Measurements from ENCODE around the gene OR2F1.
A peak's percentile ranks its signal among the peaks of the same experiment; 100 is the strongest.

OR2F1 gene

DNA sequence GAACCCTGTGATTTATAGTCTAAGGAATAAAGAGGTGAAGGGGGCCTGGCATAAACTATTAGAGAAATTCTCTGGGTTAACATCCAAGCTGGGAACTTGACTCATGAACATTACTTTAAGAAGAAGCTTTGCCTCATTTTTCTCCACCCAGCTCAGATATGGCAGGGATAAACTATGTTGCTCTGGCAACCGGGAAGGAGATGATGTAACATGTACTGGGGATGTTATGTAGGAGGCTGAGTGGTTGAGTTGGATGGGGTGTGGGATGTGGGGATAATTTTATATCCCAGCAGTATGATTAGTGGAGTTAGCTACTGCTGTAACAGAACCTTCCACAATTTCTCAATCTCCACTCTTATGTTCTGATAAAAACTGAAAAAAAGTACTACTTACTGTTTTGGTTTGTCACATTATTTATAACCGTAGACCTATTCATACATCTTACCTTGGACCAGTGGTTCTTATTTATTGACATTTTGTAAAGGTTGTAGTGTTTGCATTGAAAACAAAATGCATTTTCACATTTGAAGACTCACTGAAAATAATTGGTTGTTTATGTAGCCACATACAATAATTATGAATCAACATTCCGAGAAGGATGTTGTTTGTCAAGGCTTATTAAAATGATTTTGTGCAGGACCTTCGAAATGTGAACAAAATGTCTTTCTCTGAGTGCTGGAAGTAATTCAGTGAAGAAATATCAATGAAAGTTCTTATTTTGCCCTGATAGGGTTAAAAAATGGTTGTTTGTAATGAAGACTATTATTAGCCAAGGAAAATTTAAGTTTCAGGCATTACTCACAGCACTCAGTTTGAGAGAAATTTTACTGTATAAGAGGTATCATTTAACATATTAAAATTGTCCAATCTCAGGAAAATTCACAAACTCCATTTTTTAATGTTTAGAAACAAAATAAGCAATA is 18.3 kb upstream of the OR2F1 start:
- H3K36me3 Mint-ChIP-seq (ENCODE audit: low read depth), result peaks cover 3% of the 10 kb centered on the region
- H3K9me3 Mint-ChIP-seq, result peaks cover 11% of the 10 kb centered on the region
- no peak overlapping the region for H3K27ac Mint-ChIP-seq
- H3K27me3 Mint-ChIP-seq, result peaks cover 6% of the 10 kb centered on the region
- H3K4me3 Mint-ChIP-seq, result no peak overlapping the region
- no peaks in the 10 kb centered on the region for H3K4me1 Mint-ChIP-seq
- DNase-seq (no peak), ATAC-seq (no peak)

DNA sequence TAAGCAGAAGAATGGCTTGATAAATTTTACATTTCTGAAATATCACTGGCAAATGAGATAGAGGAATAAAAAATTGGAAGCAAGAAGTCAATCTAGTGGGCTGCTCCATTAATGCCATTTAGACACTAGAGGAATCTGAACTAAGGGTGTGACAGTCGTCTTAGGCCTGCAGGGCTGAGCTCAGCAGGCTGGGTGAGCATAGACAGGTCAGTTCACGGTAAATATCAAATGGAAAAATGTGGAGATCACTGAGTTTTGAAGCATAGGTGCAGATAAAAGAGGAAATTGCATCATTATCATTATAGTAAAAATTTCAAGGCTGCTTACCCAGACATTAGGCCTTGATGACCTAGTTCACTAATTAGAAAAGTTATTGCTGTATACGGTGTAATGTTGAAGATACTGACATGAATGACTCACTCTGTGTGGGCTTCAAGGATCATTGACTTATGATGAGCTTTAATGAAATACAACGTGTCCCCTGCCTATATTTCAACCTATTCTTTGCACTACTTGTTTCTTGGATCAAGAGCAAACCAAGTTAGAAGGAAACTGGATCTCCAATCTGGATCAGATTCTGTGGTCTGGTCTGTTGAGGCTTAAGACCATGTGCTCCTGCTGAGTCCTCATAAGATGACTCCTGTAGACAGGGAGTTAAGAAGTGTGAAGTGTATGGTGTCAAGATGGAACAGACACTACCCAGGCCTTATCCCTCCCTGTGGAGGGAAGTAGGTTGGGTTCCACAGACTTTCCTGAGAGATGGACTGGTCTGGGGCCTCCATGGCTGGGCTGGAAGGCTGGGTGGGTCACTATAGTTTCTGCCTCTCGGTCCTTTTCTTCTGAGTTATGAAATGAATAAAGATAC is 16.0 kb upstream of the OR2F1 start:
- peaks cover under 1% of the 10 kb centered on the region for H3K9me3 Mint-ChIP-seq
- H3K27ac Mint-ChIP-seq, result no peak overlapping the region
- H3K36me3 Mint-ChIP-seq (ENCODE audit: low read depth), result no peaks in the 10 kb centered on the region
- no peak overlapping the region for H3K4me3 Mint-ChIP-seq
- DNase-seq, result no peak
- peaks cover 11% of the 10 kb centered on the region for H3K27me3 Mint-ChIP-seq
- no peaks in the 10 kb centered on the region for H3K4me1 Mint-ChIP-seq
- ATAC-seq, result no peak

DNA sequence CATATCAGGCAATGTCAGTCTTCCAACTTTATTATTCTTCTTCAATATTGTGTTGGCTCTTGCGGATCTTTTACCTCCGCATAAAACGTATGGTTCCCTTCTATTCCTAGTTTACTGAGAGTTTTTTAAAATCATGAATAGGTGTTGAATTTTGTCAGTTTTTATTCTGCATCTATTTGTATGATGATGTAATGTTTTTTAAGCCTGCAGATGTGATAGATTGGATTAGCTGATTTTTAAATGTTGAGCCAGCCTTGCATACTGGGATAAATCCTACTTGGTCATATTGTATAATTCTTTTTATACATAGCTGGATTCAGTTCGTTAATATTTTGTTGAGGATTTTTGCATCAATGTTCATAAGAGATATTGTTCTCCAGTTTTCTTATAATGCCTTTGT is 9.2 kb upstream of the OR2F1 start:
- peaks cover 33% of the 10 kb centered on the region for H3K27me3 Mint-ChIP-seq
- no peaks in the 10 kb centered on the region for H3K36me3 Mint-ChIP-seq (ENCODE audit: low read depth)
- H3K4me3 Mint-ChIP-seq, result no peak overlapping the region
- no peaks in the 10 kb centered on the region for H3K4me1 Mint-ChIP-seq
- H3K27ac Mint-ChIP-seq, result no peak overlapping the region
- H3K9me3 Mint-ChIP-seq, result no peaks in the 10 kb centered on the region
- no peak for DNase-seq
- ATAC-seq, result no peak

- Mint-ChIP-seq H3K36me3 (ENCODE audit: low read depth) (no peaks in the 10 kb centered on the region), H3K27ac (no peak overlapping the region), H3K9me3 (no peaks in the 10 kb centered on the region), H3K4me3 (no peak overlapping the region), H3K4me1 (no peaks in the 10 kb centered on the region), H3K27me3 (peaks cover 29% of the 10 kb centered on the region)
- ATAC-seq (no peak), DNase-seq (no peak)
These were observed 7.5 kb upstream of the OR2F1 start for GRCh38 chr7:143947111-143947510.

DNA sequence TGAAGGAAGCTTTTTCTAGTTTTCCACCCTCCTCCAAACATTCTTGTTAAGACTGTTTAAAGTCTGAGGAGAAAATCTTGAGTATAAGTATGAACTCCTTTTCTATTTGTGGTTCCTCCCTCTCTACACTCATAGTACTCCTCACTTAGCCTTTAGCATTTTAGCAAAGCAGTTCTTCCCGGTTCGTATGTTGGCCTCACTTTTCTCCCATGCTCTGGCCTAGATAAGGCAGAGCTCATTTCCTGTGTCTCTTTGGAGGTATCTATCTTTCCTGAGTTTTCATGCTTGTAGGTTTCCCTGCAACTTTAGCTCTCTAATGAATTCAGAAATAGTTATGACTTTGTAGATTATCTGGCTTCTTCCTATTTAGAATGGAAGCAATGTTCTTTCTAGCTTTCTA is 5.9 kb upstream of the OR2F1 start:
- peaks cover 25% of the 10 kb centered on the region for H3K27me3 Mint-ChIP-seq
- no peak for DNase-seq
- no peak for ATAC-seq
- no peaks in the 10 kb centered on the region for H3K9me3 Mint-ChIP-seq
- no peak overlapping the region for H3K27ac Mint-ChIP-seq
- no peaks in the 10 kb centered on the region for H3K36me3 Mint-ChIP-seq (ENCODE audit: low read depth)
- no peak overlapping the region for H3K4me3 Mint-ChIP-seq
- H3K4me1 Mint-ChIP-seq, result no peaks in the 10 kb centered on the region

DNA sequence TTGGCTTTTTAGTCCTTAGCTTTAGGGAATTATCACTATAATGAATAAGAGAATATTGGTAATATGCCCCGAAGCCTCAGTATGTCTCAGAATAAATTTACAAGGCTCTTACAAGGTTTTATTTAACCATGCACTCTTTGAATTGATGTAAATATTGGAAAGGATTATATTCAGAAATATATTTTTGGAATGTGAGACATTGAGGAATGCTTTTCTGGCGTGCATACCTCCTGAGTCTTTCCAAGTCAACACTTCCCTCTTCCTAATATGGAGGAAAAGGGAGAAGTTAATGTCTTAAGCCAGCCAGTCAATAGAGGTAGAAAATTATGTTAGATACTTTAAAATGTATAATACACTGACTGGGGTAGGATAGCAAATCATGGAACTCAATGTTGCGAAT is 1.2 kb upstream of the OR2F1 start:
- H3K9me3 Mint-ChIP-seq, result no peaks in the 10 kb centered on the region
- no peaks in the 10 kb centered on the region for H3K36me3 Mint-ChIP-seq (ENCODE audit: low read depth)
- no peaks in the 10 kb centered on the region for H3K4me1 Mint-ChIP-seq
- peaks cover 22% of the 10 kb centered on the region for H3K27me3 Mint-ChIP-seq
- no peak overlapping the region for H3K4me3 Mint-ChIP-seq
- DNase-seq, result no peak
- H3K27ac Mint-ChIP-seq, result no peak overlapping the region
- no peak for ATAC-seq

DNA sequence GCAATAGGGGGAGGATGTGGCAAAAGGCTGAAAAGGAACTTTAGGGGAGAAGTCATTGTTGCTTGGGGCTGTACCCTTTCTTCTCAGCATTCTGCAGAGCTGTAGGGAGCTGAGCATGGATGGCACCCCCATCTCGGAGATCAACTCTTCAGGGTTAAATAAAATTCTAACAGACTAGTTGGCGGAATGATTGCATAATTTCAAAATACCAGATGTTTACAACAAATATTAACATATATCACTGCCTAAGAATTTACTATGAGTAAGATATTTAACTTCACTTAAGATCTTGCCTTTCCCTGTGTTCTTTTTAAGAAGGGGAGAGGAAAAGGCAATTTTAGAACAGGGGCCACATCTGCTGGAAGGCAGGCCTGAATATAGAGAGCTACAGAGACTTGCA is 509 bp upstream of the OR2F1 start:
- H3K4me1 Mint-ChIP-seq, result no peaks in the 10 kb centered on the region
- no peak overlapping the region for H3K4me3 Mint-ChIP-seq
- H3K36me3 Mint-ChIP-seq (ENCODE audit: low read depth), result no peaks in the 10 kb centered on the region
- H3K27ac Mint-ChIP-seq, result no peak overlapping the region
- H3K27me3 Mint-ChIP-seq, result peaks cover 20% of the 10 kb centered on the region
- H3K9me3 Mint-ChIP-seq, result no peaks in the 10 kb centered on the region
- DNase-seq, result no peak
- ATAC-seq, result no peak

DNA sequence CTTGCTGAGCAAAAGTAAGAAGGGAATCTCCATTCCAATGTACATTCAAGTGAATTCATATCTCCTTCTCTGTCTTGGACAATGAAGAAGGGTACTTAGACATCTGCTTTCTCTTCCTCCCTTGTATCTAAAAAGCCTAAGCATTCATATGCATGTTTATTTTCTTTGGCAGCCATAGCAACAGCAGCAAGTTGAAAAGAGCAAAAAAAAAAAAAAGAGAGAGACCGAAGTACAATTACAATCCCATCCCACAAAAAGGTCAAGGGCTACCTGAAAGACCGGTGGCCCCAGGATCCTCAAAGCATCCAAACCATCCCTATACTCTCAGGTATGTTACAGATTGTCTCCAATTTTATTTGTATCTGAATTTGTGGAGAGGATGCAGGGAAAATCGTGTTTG is 4.1 kb downstream of the OR2F1 start:
- Mint-ChIP-seq H3K27ac (no peak overlapping the region), H3K36me3 (ENCODE audit: low read depth) (no peaks in the 10 kb centered on the region), H3K4me3 (no peak overlapping the region), H3K9me3 (no peaks in the 10 kb centered on the region), H3K4me1 (no peaks in the 10 kb centered on the region), H3K27me3 (peaks cover 17% of the 10 kb centered on the region)
- no peak for ATAC-seq
- DNase-seq, result no peak

DNA sequence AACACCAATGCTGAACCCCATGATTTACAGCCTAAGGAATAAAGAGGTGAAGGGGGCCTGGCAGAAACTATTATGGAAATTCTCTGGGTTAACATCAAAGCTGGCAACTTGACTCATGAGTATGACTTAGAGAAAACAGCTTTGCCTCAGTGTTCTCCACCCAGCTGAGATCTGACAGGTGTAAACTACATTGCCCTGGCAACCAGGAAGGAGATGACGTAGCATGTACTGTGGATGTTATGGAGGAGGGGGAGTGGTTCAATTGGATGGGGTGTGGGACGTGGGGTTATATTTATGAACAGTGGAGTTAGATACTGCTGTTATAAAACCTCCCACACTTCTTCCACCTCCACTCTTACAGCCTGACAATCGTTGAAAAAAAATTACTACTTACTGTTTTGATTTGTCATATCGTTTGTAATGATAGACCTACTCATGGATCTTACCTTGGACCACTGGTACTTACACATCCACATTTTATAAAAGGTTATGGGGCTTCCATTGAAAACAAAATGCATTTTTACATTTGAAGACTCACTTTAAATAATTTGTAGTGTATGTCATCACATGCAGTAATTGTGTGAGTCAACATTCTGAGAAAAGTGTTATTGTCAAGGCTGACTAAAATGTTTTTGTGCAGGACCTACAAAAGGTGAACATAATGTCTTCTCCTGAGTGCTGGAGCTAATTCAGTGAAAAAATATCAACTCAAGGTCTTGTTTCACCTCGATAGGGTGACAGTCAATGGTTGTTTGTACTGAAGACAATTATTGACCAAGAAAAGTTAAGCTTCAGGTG is 6.4 kb downstream of the OR2F1 start:
- DNase-seq (no peak), ATAC-seq (no peak)
- H3K36me3 Mint-ChIP-seq (ENCODE audit: low read depth), result no peaks in the 10 kb centered on the region
- no peak overlapping the region for H3K27ac Mint-ChIP-seq
- no peaks in the 10 kb centered on the region for H3K9me3 Mint-ChIP-seq
- H3K4me3 Mint-ChIP-seq, result no peak overlapping the region
- H3K27me3 Mint-ChIP-seq, result peaks cover 13% of the 10 kb centered on the region
- H3K4me1 Mint-ChIP-seq, result no peaks in the 10 kb centered on the region

DNA sequence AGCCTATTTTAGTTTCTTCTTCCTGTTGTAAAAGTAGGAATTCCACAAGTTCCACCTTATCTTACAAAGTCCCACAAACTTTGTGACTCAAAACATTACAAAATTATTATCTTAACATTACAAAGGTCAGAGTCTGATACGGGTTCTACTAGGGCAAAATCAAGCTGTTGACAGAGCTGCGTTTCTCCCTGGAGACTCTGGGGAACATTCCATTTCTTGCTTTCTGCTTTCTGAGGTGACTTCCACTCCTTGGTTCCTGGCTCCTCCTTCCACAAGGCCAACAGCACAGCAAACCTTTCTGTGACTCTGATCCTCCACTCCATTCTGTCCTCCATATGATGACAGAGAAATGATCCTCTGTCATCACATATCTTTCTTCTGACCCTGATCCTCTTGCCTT is 10.6 kb downstream of the OR2F1 start:
- Mint-ChIP-seq H3K9me3 (peaks cover 3% of the 10 kb centered on the region), H3K27me3 (peaks cover 7% of the 10 kb centered on the region), H3K4me1 (no peaks in the 10 kb centered on the region), H3K4me3 (no peak overlapping the region), H3K36me3 (ENCODE audit: low read depth) (no peaks in the 10 kb centered on the region), H3K27ac (no peak overlapping the region)
- DNase-seq (no peak), ATAC-seq (no peak)

DNA sequence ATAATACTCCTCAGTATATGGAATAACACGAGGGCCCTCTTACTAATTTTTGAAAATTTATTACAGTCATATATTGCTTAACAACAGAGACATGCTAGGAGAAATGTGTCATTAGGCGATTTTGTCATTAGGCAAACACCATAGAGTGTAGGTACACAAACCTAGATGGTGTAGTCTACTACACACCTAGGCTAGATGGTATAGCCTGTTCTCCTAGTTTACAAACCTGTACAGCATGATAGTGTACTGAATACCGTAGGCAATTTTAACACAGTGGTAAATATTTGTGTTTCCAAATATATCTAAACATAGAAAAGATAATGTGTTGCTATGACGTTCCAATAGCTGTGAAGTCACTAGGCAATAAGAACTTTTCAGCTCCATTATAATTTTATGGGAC is 12.8 kb downstream of the OR2F1 start:
- Mint-ChIP-seq H3K4me1 (no peaks in the 10 kb centered on the region), H3K27ac (no peak overlapping the region), H3K4me3 (no peak overlapping the region), H3K9me3 (peaks cover 3% of the 10 kb centered on the region), H3K36me3 (ENCODE audit: low read depth) (no peaks in the 10 kb centered on the region), H3K27me3 (peaks cover 9% of the 10 kb centered on the region)
- DNase-seq, result no peak
- ATAC-seq, result no peak

GRCh38 chr7:143973870-143974416 is 19.3 kb downstream of the OR2F1 start:
- no peak overlapping the region for H3K4me3 Mint-ChIP-seq
- H3K27ac Mint-ChIP-seq, result no peak overlapping the region
- no peaks in the 10 kb centered on the region for H3K4me1 Mint-ChIP-seq
- DNase-seq, result no peak
- H3K27me3 Mint-ChIP-seq, result peaks cover 2% of the 10 kb centered on the region
- ATAC-seq, result no peak
- H3K9me3 Mint-ChIP-seq, result no peaks in the 10 kb centered on the region
- no peaks in the 10 kb centered on the region for H3K36me3 Mint-ChIP-seq (ENCODE audit: low read depth)

DNA sequence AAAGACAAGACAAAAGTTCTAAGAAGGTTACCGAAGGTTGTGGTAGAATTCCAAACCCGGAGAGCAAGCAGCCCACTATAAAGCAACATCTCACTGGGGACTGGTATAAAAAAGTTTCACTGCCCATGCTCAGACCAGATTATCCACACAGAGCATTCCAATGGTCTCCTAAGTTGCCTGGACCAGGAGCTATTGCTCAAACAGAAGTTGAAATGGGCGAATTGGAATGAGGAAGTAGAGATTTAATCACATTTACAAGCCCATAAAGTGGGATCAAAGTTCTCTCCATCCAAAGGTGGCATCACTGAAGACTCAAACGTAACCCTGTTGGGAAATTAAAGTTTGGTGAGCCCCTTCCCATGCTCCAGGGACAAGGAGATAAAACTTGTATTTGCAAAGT is 19.8 kb downstream of the OR2F1 start:
- Mint-ChIP-seq H3K9me3 (no peaks in the 10 kb centered on the region), H3K4me1 (no peaks in the 10 kb centered on the region), H3K4me3 (no peak overlapping the region), H3K27me3 (peaks cover 2% of the 10 kb centered on the region), H3K36me3 (ENCODE audit: low read depth) (no peaks in the 10 kb centered on the region), H3K27ac (no peak overlapping the region)
- no peak for ATAC-seq
- no peak for DNase-seq

DNA sequence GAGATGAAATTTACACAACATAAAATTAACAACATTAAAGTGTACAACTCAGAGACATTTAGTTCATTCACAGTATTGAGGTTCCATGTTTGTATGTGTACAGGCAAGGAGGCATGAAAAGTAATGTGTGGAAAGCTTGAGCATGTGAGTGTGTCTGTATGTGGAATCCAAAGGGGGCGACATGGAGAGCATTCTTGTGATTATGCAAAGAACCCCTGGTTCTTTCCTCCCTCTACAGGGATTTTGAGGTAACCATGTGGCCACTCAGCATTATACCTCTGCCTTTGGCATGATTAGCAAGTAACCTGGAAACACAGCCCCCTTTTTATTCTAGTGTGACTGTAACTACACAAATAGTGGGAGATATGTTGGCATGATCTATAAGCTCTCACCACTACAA is 21.0 kb downstream of the OR2F1 start:
- Mint-ChIP-seq H3K36me3 (ENCODE audit: low read depth) (no peaks in the 10 kb centered on the region), H3K4me1 (no peaks in the 10 kb centered on the region), H3K27me3 (peaks cover 5% of the 10 kb centered on the region), H3K27ac (no peak overlapping the region), H3K9me3 (no peaks in the 10 kb centered on the region), H3K4me3 (no peak overlapping the region)
- ATAC-seq (peak; percentile 28), DNase-seq (no peak)
